IMR-90 (cell line): Measurements from ENCODE around the gene PPIC. TPM values are rescaled to one million over a fixed set of nuclear protein-coding genes. Genes with fewer than 3 reads are reported as not detected.
A peak's percentile ranks its signal among the peaks of the same experiment; 100 is the strongest.

Source experiments
- ATAC-seq: fragments of 200-7000 bp; cut with Tn5 transposase; 2 replicates; pipeline ENCODE4 v1.9.1; 2020; ENCODE audit warnings: low read depth, mild to moderate bottlenecking, moderate library complexity
- BruUV-seq: library from RNA; stranded (reverse); fragments of 400-500 nt; replicated peaks from 2 replicates; lab custom pipeline; 2021; lab: Mats Ljungman, UMichigan
- CTCF ChIA-PET: fragments of 300-600 bp; formaldehyde crosslinking; extraction: SDS; loops from one replicate; lab custom pipeline; 2021; ENCODE audit warnings: antibody characterized with exemption; lab: Yijun Ruan, JAX
- POLR2A ChIA-PET: fragments of 300-600 bp; sonication (Branson Sonifier 250); formaldehyde crosslinking; loops from one replicate; lab custom pipeline; 2022; ENCODE audit warnings: antibody characterized with exemption; ENCODE audit not compliant: unreplicated experiment; lab: Charles Lee
- DNase-seq: peaks from one replicate; pipeline ENCODE4 v3.0.0; 2013
- H2AFZ ChIP-seq: replicated peaks from 2 replicates; pipeline ENCODE3; 2013; ENCODE audit warnings: low read length, mild to moderate bottlenecking; ENCODE audit not compliant: poor library complexity
- H2AK5ac ChIP-seq: 2 replicates; pipeline ENCODE4 v1.6.1; 2013; ENCODE audit warnings: low read depth, low read length, inconsistent platforms
- H2AK9ac ChIP-seq: replicated peaks from 2 replicates; pipeline ENCODE3; 2013; ENCODE audit warnings: mild to moderate bottlenecking, low read depth, low read length, moderate library complexity; ENCODE audit not compliant: poor library complexity
- H2BK120ac ChIP-seq: 2 replicates; pipeline ENCODE4 v1.6.1; 2013; ENCODE audit warnings: low read depth, low read length, inconsistent platforms
- H2BK15ac ChIP-seq: 3 replicates; pipeline ENCODE4 v1.6.1; 2013; ENCODE audit warnings: low read depth, low read length, inconsistent platforms
- H2BK20ac ChIP-seq: 2 replicates; pipeline ENCODE4 v1.6.1; 2013; ENCODE audit warnings: low read depth, mild to moderate bottlenecking, inconsistent platforms, low read length, moderate library complexity
- H2BK5ac ChIP-seq: 2 replicates; pipeline ENCODE4 v1.6.1; 2013; ENCODE audit warnings: mild to moderate bottlenecking, low read depth, low read length, inconsistent platforms; ENCODE audit not compliant: poor library complexity, severe bottlenecking
- H3K14ac ChIP-seq: replicated peaks from 2 replicates; pipeline ENCODE4 v1.6.1; 2013; ENCODE audit warnings: low read depth, low read length, inconsistent platforms
- H3K18ac ChIP-seq: 2 replicates; pipeline ENCODE4 v1.6.1; 2013; ENCODE audit warnings: low read depth, low read length, control low read depth
- H3K23ac ChIP-seq: 2 replicates; pipeline ENCODE4 v1.6.1; 2013; ENCODE audit warnings: low read depth, low read length, inconsistent platforms
- H3K27ac ChIP-seq: 2 replicates; pipeline ENCODE4 v1.5.1; 2013; ENCODE audit warnings: mild to moderate bottlenecking, control low read depth, low read length; ENCODE audit not compliant: insufficient read depth
- H3K27me3 ChIP-seq: 2 replicates; pipeline ENCODE4 v1.6.1; 2013; ENCODE audit warnings: low read length; ENCODE audit not compliant: control insufficient read depth, insufficient read depth
- H3K36me3 ChIP-seq: 2 replicates; pipeline ENCODE4 v1.6.1; 2013; ENCODE audit warnings: low read length, mixed read lengths; ENCODE audit not compliant: control insufficient read depth, insufficient read depth
- H3K4ac ChIP-seq: 2 replicates; pipeline ENCODE4 v1.6.1; 2013; ENCODE audit warnings: low read depth, low read length, inconsistent platforms
- H3K4me1 ChIP-seq: 2 replicates; pipeline ENCODE4 v1.6.1; 2013; ENCODE audit warnings: low read length, mixed read lengths; ENCODE audit not compliant: control insufficient read depth, insufficient read depth
- H3K4me2 ChIP-seq: 2 replicates; pipeline ENCODE4 v1.6.1; 2013; ENCODE audit warnings: low read depth, mild to moderate bottlenecking, control low read depth, low read length, moderate library complexity
- H3K4me3 ChIP-seq: 2 replicates; pipeline ENCODE4 v1.5.1; 2013; ENCODE audit warnings: low read depth, mild to moderate bottlenecking, control low read depth, low read length, moderate library complexity; ENCODE audit not compliant: insufficient read depth
- H3K56ac ChIP-seq: 2 replicates; pipeline ENCODE4 v1.6.1; 2013; ENCODE audit warnings: low read length, inconsistent platforms; ENCODE audit not compliant: insufficient read depth; ENCODE audit errors: extremely low read depth
- H3K79me1 ChIP-seq, 2 experiments: 2 replicates each; pipeline ENCODE4 v1.6.1; 2013; ENCODE audit warnings: low read length in 2 of 2, inconsistent platforms in 1 of 2, low read depth in 1 of 2
- H3K9ac ChIP-seq: 2 replicates; pipeline ENCODE4 v1.6.1; 2013; ENCODE audit warnings: low read depth, low read length, control low read depth
- H3K9me1 ChIP-seq: 2 replicates; pipeline ENCODE4 v1.6.1; 2013; ENCODE audit warnings: low read length, inconsistent platforms; ENCODE audit not compliant: insufficient read depth
- H3K9me3 ChIP-seq: 2 replicates; pipeline ENCODE4 v1.6.1; 2013; ENCODE audit warnings: low read length; ENCODE audit not compliant: control insufficient read depth, insufficient read depth
- H4K20me1 ChIP-seq: 2 replicates; pipeline ENCODE4 v1.6.1; 2013; ENCODE audit warnings: low read length, inconsistent platforms; ENCODE audit not compliant: insufficient read depth
- H4K5ac ChIP-seq: 2 replicates; pipeline ENCODE4 v1.6.1; 2013; ENCODE audit warnings: mild to moderate bottlenecking, low read depth, low read length, control low read depth
- H4K8ac ChIP-seq, 2 experiments: 2 replicates each; pipeline ENCODE4 v1.6.1; 2013; ENCODE audit warnings: low read depth in 2 of 2, low read length in 2 of 2, control low read depth in 1 of 2, inconsistent platforms in 1 of 2
- H4K91ac ChIP-seq: 2 replicates; pipeline ENCODE4 v1.6.1; 2013; ENCODE audit warnings: low read depth, low read length, inconsistent platforms; ENCODE audit not compliant: insufficient read depth
- CEBPB ChIP-seq: IDR thresholded peaks from 2 replicates; pipeline ENCODE4 v1.6.1; 2012; ENCODE audit warnings: low read depth, low read length, improper control_type of control experiment
- FOS ChIP-seq: fragments of 150-350 bp; IDR thresholded peaks from 2 replicates; pipeline ENCODE4 v1.6.1; 2016; ENCODE audit warnings: low read depth, low read length
- MXI1 ChIP-seq: IDR thresholded peaks from 2 replicates; pipeline ENCODE4 v1.6.1; 2012; ENCODE audit warnings: low read depth, mild to moderate bottlenecking, low read length, moderate library complexity, borderline replicate concordance
- RFX5 ChIP-seq: IDR thresholded peaks from 2 replicates; pipeline ENCODE4 v1.8.0; 2012; ENCODE audit warnings: low read depth, mild to moderate bottlenecking, low read length, moderate library complexity
- SMC3 ChIP-seq: fragments of 150-350 bp; IDR thresholded peaks from 2 replicates; pipeline ENCODE4 v1.6.1; 2016; ENCODE audit warnings: low read depth, mild to moderate bottlenecking, antibody characterized with exemption, low read length, moderate library complexity
- WGBS, 2 experiments: methylation state at CpG; one replicate each; pipeline versions ENCODE4 v1.1.5 to v1.1.7; 2013; ENCODE audit warnings: missing lambda C conversion rate in 2 of 2; ENCODE audit not compliant: insufficient read length in 1 of 2; ENCODE audit errors: extremely low coverage in 2 of 2; 5-methylcytosine and 5-hydroxymethylcytosine counted together
- dilution Hi-C: fragments of 300-500 bp; cut with HindIII; formaldehyde crosslinking; loops from one replicate; pipeline ENCODE4 v1.14.3; 2018; ENCODE audit warnings: low sequenced_read_pairs; ENCODE audit not compliant: unreplicated experiment
- in situ Hi-C: fragments of 300-500 bp; cut with MboI; formaldehyde crosslinking; loops from 3 replicates; pipeline ENCODE4 v1.14.3; 2019; ENCODE audit warnings: low sequenced_read_pairs, inconsistent platforms, mixed read lengths
- intact Hi-C: fragments of 100-400 bp; cut with micrococcal nuclease; formaldehyde crosslinking; loops from 2 replicates; pipeline ENCODE4 v1.10.0; 2022
- polyA plus RNA-seq, 3 experiments: library from polyadenylated mRNA; depleted of rRNA; stranded (reverse); fragments of >200 nt; gene quantifications; 2 replicates each; pipeline ENCODE4 v1.2.3, GENCODE V29; 2012; ENCODE audit warnings: low replicate concordance in 1 of 3
- total RNA-seq: library from RNA; depleted of rRNA; stranded (reverse); fragments of >200 nt; gene quantifications from 2 replicates; pipeline ENCODE4 v1.2.3, GENCODE V29; 2012

PPIC gene
- total and polyA plus RNA-seq, 2 of the 4 experiments (the other 2 are of a cell fraction), result 20.6 to 45.6 TPM

- dilution Hi-C loops (no loop called here), intact Hi-C loops (loop anchor here (1.0 to 5.0 kb wide), 5 partner anchors 53 to 331 kb away; partner anchors contain the start of gene PRDM6), in situ Hi-C loops (loop anchor here (5.0 kb wide), 1 partner anchor 311 kb away; no protein-coding TSS in a partner anchor)
- H2BK20ac ChIP-seq, result no peak overlapping the region
- no CpG with 5 or more reads among the region's 40 CpGs for whole genome bisulfite sequencing, 2 experiments
- peak overlapping the region; percentile 33 for H2BK5ac ChIP-seq
- peak overlapping the region; percentile 72 to 74; a peak in 2 of 4 replicates for H4K8ac ChIP-seq
- no peak overlapping the region for H2BK15ac ChIP-seq
- H3K27me3 ChIP-seq, result no peaks in the 10 kb centered on the region
- H3K4me2 ChIP-seq, result peak overlapping the region; percentile 86
- peak overlapping the region; percentile 19; the same call in 1 of the 2 replicates for H3K56ac ChIP-seq
- no peak overlapping the region for H2BK120ac ChIP-seq
- ChIA-PET POLR2A (interaction anchor here (0.6 kb wide), 1 partner anchor 190 kb away, joined by 5 read pairs; the partner anchor contains the start of gene SNX24), CTCF (interaction anchor here (1.2 kb wide), 1 partner anchor 10 kb away, joined by 3 read pairs; no protein-coding TSS in a partner anchor)
- H3K23ac ChIP-seq, result peak overlapping the region; percentile 24; the same call in 1 of the 2 replicates
- H4K20me1 ChIP-seq, result 0 out of 2 replicates have a peak, but pooled peaks cover 4% of the 10 kb centered on the region
- ATAC-seq (peak; percentile 64), DNase-seq (peak; percentile 29)
- no peaks in the 10 kb centered on the region for H3K36me3 ChIP-seq
- H3K4me3 ChIP-seq, result peak overlapping the region; percentile 79
- no peak overlapping the region; the same call in 1 of the 2 replicates for H3K18ac ChIP-seq
- TF ChIP-seq FOS (no peak), SMC3 (no peak), RFX5 (no peak), MXI1 (peak; percentile 35; the same call in 1 of the 2 replicates), CEBPB (no peak)
- H3K9me1 ChIP-seq, result 0 out of 2 replicates have a peak, but pooled peaks cover 11% of the 10 kb centered on the region
- no peak overlapping the region for H3K14ac ChIP-seq
- peak overlapping the region; percentile 58 for H3K9ac ChIP-seq
- peak overlapping the region; percentile 74 for H3K27ac ChIP-seq
- no peak overlapping the region for H2AK5ac ChIP-seq
- peak overlapping the region; percentile 86 for H2AK9ac ChIP-seq
- no TSS peak for BruUV-seq
- no peaks in the 10 kb centered on the region; the same call in 1 of the 2 replicates for H3K4me1 ChIP-seq
- H3K4ac ChIP-seq, result no peak overlapping the region
- H2AFZ ChIP-seq, result peak overlapping the region; percentile 100
- H4K5ac ChIP-seq, result no peak overlapping the region
- H4K91ac ChIP-seq, result peak overlapping the region; percentile 29; the same call in 1 of the 2 replicates
- H3K79me1 ChIP-seq, result peaks cover 0 to 14% of the 10 kb centered on the region in 2 experiments; a peak in 2 of 4 replicates
- no peaks in the 10 kb centered on the region for H3K9me3 ChIP-seq
These were observed 571 bp downstream of the PPIC start for GRCh38 chr5:123035918-123036390.
